HT1080 (cell line): ENCODE results near the gene TEC. TPM values are rescaled to one million over a fixed set of nuclear protein-coding genes. Genes with fewer than 3 reads are reported as not detected.
"Not testable (repeated sequence)": the region's sequence is repeated elsewhere in the genome, so short reads cannot be mapped to it uniquely, and the experiment has no call there.

Experiments used
- DNase-seq: peaks from one replicate; pipeline ENCODE4 v3.0.0-alpha.2; 2015; ENCODE audit warnings: low read depth
- total RNA-seq: library from RNA; depleted of rRNA; stranded (reverse); fragments of >200 nt; shearing (Covaris generic); gene quantifications from 2 replicates; pipeline ENCODE4 v1.2.3, GENCODE V29; 2014

TEC gene
- total RNA-seq, 1 experiment from 2014 or later: 4.1 TPM

DNA sequence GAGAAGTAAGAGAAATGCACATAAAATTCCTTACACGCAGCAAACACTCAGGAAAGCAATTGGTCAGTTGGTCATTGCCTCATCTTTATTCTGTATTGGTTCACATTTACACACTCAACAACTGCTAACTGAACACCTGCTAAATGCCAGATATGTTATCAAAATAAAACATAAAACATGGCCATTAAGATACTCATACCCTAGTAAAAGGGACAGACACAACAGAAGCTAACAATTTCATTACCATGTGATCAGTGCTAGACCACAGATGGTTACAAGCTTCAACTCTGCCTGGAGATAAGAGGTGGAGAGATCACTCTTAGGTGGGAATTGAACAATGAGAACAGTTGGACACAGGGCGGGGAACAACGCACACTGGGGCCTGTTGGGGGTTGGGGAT is 26.2 kb downstream of the TEC start:
- DNase-seq: no peak

DNA sequence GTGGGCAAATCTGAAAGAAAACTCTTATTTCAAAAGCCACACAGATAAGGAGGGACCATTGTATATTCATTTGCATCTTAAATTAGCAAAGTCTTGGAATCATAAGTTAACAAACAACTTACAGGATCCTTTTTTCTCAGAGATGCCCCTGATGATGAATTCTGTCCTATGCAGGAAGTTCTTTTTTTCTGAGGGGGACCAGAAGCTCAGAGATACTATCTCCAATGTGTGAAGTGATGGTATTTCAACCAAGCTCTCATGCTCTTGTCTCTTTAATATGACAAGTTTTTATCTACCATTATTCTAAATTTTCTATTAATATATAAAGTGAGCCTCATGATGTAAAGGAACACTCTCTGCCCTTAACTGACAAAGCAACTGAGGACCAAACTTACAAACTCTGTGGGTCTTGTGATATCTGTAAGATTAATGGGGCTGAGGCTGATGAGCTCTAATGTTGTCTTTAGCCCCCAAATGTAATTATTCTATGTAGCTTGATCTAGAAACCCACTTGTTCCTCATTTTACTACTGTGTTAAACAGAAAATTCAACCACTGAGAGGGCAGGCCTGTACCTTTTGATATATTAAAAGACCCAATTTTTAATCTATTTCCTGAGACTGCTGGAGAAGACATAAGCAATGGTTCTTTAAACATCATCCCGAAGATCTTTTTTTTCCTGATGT is 27.0 kb downstream of the TEC start:
- DNase-seq: no peak

GRCh38 chr4:48241731-48242130 is 27.9 kb downstream of the TEC start:
- no peak for DNase-seq

DNA sequence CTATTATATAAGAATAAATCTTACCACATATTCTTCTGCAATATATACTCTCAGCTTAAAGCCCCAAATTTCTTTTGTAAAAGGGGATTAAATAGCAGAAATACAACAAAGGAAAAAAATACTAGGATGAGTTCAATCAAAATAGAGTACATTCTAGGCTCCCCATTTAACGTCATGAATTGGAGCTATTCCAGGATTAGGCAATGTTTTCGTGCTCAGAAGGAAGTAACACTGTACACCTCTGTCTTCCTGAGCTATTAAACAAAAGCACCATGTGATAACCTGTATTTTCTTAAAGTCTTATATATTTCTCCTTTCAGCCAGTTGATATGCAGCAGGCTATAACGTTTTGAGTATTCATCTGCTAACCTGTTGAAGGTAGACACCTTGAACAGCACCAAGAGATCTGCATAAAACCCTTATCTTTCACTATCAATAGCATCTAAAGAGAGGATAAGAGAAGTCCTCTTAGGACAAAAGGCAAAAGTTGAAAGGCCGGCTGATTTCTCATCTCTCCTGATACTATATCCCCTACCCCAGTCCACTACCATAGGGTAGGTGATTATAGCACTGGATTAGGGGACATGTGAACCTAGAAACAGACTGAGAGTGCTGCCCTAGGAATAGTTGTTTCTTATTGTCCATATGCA is 31.5 kb downstream of the TEC start:
- peak; percentile 19 for DNase-seq

- no peak for DNase-seq
Measured at GRCh38 chr4:48235050-48235449, 34.6 kb downstream of the TEC start.

DNA sequence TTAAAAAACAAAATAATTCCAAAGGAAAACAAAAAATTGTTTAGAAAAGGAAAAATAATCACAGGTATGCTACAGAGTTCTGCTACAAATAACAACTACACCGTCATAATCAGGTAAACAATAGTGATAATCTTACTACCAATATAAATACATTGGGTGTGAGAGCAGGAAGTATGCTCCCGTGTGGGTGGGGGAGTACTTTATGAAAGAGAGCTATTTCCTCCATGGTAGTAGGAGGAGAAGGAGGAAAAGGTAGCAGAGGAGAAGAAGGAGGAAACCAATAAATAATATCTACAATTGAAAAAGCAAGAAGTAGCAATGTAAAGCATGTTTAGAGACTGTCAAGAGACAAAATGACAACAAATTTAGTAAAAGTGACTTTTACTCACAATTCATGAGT is 35.1 kb downstream of the TEC start:
- no peak for DNase-seq

DNA sequence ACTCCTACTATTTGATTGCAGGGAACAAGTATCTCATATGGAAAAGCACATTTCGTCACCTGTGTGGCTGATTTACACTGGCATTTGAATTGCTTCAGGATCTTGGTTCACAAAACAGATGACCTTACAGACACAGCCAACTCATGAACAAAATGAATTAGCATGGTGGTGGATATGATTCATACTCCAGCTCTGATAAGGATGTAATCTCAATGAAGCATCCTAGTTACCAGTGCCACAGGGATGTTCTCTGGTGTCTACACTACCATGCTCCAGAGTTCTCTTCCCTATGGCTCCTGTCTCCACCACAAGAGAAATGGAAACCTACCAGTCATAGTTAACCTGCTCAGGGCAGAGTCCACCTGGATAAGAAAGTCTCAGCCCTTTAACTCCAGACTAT is 40.7 kb downstream of the TEC start:
- peak; percentile 10 for DNase-seq

DNA sequence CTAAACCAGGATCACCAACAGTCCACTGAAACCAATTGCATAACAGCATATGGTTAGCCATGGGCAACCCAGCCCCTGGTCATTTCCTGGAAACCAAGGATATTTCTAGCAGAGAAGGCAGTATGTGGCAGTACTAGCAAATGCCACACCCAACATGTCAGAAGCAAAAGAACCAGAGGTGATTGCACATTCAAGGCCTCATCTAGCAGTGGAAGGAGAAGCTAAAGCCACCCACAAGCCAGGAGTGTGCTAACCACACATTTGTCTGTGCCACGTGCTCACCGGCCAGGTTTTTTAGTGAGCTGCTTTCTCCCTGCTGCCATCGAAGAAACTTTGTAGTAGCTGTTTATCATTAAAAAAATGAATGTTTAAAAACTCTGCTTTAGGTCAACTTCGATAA is 42.0 kb downstream of the TEC start:
- DNase-seq: peak; percentile 21

GRCh38 chr4:48226199-48226598 is 43.4 kb downstream of the TEC start:
- no peak for DNase-seq

DNA sequence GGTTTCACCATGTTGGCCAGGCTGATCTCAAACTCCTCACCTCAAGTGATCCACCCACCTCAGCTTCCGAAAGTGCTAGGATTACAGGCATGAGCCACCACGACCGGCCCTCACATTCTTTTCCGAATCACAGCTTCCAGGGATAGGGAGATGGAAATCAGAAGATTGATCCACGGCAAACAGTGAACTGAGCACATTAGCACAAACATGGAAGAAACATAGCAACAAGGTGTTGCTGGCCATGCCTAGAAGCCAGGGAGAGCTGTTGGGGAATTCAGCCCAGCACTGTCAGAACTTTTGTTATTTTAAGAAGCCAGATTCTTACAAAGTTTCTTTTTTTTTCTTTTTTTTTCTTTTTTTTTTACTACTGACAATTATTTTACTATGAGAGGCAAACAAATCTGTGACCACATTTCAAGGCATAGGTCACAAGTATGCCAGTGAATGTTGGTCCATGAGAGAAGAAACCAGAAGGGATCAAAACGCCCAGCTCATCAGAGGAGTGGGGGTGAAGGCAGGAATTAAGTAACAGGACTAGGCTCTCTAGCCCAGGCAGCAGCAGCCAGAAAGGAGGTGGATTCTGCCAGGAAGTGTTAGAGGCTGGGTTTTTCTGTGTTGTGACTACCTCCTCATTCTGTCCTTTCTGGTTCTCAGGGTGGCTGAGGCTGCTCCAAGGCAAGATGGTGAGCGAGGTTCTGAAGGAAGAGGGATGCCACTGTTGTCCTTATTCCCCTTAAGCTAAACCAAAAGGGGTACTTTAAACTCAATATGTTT is 44.1 kb downstream of the TEC start:
- no peak for DNase-seq

DNA sequence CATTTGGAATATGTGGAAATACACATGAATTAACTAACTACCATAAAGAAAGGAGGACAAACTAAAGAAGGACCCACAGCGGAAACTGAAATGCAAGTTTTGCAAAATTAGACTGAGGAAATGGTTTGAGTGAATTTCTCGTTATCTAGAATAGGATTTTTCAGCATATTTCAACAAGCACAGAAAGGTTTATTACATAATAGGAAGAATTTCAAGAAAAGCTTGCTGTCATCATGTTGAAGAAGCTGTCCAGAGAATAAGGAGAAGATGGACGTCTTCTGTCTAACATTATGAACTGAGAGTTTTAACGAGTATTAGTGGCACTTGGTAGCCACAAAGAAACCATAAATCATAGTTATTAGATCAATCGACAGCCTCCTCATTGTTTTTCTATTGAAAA is 45.0 kb downstream of the TEC start:
- DNase-seq: no peak

- DNase-seq: peak; percentile 83
Measured at GRCh38 chr4:48223633-48224295, 45.9 kb downstream of the TEC start.

GRCh38 chr4:48222491-48222890 is 47.1 kb downstream of the TEC start:
- DNase-seq: no peak

DNA sequence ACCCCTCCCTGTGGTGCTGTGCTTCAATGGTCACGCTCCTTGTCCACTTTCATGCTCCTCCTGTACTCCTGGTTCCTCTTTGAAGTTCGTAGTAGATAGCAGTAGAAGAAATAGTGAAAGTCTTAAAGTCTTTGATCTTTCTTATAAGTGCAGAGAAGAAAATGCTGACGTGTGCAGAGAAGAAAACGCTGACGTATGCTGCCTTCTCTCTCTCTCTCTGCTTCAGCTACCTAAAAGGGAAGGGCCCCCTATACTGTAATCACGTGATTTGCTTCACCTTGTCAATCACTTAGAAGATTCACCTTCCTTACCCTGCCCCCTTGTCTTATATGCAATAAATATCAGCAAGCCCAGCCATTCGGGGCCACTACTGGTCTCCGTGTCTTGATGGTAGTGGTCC is 50.2 kb downstream of the TEC start:
- DNase-seq: not testable (repeated sequence)

DNA sequence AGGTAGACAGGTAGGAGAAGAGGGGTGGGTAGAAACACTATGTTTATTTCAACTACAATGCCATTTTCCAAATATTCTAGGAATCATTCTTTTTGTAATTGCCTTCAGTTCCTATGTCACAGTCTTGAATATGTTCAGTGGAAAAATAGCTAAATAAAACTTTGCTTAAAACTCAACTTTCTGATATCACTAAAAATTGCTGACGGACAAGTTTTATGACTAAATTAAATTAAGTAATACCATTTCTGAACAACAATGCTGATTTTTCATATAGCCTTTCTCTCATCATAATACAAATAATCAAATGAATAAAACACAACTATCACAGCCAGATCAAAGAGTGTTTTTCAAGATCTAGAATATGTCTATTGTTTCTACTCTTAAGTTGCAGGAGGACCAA is 53.1 kb downstream of the TEC start:
- DNase-seq: no peak

DNA sequence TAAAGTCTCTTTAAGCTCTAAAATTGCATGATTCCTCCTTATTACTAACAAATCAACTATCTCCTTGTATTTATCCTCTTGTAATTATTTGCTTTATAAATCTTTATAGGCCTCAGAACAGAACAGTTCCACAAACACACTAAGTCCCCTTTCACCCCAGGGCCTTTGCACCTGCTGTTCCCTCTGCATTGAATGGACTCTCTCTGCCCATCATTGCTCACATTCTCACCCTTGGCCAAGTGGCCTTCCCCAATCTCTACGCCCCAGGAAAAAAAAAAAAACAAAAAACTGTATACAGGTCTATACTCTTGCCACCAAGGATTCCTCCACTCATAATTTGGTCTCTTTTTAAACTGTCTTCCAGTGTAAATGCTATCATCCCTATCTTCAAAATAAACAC is 53.7 kb downstream of the TEC start:
- DNase-seq: no peak

DNA sequence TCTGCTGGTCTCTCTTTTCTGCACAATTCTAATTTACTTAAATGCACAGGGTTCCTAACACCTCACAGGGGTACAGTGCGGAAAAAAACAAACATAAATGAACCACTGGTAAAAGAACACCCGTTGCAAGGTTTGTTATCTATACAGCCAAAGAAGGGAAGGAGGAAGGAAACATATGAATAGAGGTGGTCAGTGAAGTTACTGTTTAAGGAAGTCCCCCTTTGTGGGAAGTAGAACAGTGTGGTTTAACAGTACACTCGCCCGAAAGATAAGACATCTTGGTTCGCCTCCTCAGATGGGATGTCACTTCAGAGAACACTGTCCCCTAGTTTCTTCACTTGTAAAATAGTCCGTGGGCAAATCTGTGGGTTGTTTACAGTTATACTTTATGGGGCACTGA is 57.5 kb downstream of the TEC start:
- DNase-seq: no peak

- DNase-seq: no peak
Measured at GRCh38 chr4:48210966-48211328, 58.7 kb downstream of the TEC start.

DNA sequence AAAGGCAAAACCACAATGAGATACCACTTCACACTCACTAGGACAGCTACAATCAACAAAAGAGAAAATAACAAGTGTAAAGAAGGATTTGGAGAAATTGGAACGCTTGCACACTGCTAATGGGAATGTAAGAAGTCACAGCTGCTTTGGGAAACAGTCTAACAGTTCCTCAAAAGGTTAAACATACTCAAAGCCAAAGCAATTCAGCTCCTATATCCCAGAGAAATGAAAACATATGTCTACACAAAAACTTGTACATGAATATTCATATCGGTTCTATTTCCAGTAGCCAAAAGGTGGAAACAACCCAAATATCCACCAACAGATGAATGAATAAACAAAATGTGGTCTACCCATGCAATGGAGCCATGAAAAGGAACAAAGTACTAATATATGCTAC is 64.0 kb downstream of the TEC start:
- DNase-seq: no peak

GRCh38 chr4:48205107-48205506 is 64.5 kb downstream of the TEC start:
- DNase-seq: no peak

DNA sequence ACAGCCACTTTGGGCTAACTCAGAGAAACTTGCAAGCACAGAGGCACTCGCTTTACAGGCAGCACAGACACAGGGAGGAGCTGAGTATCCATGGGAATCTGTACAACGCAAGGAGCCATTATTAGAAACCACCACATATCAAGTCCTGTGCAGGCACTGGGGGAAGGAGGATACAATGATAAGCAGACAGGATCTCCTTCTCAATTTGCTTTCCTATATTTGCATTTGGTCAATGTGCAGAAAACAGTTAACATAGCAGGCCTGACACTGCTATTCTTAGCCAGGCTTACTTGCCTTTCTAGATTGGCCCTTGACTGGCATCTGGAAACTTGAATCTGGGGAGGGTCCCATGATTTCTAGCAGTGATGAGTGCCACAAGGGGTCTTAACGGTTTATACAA is 65.8 kb downstream of the TEC start:
- no peak for DNase-seq

GRCh38 chr4:48197643-48198237 is 71.9 kb downstream of the TEC start:
- DNase-seq: no peak
